Suppressor macrophage treated with lipopolysaccharide for 1 hour (primary cell): Measurements from ENCODE around the gene CSPG4.
"Not testable (repeated sequence)": the region's sequence is repeated elsewhere in the genome, so short reads cannot be mapped to it uniquely, and the experiment has no call there.

Source experiments
- DNase-seq, 3 donors: peaks; one replicate each; pipeline ENCODE4 v3.0.0-alpha.2; 2020 to 2022

The CSPG4 gene

GRCh38 chr15:75703440-75704262 lies 9.0 kb downstream of the CSPG4 start:
- not testable (repeated sequence) for DNase-seq

GRCh38 chr15:75702436-75702835 lies 10.2 kb downstream of the CSPG4 start:
- no peak for DNase-seq

GRCh38 chr15:75701071-75702003 lies 11.3 kb downstream of the CSPG4 start:
- DNase-seq, result not testable (repeated sequence)

DNA sequence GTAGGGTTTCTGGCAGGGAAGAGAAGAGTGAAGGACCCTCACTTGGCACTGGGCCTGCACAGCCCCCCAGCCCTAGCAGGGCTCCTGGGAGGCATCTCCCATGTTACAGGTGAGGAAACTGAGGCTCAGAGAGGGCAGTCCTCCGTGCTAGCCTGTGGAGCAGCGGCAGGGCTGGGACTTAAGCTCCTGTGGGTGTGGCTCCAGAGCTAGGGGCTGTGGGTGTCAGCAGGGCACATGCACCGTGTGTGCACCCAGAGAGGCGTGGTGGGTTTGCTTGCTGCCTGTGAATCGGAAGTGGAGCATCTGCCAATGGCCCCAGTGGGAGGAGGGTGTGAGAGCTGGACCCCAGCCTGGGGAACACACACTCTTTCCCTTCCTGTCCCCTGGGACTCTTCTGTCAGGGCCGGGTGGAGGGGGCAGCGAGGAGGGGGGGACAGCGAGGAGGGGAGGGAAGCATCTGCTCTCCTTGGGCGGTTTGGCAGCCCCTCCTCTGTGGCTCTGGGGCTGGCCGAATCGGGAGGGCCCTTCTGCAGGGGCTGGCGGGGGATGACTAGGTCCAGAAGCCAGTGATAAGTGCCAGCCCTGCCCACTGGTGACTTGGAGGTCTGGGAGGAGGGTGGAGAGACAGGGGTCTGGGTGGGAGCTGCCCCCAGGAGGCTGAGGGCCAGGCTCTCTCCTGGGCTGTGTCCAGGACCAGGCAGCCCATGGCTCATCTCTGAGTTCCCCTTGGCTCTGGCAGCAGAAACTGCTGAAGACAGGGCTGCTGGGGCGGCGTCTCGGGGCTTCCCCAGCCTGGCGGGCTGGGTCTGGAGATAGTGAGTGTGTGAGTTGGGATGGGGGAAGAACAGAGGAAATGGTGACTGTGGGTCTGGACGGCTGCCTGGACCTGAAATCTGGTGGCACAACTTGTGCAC lies 12.4 kb downstream of the CSPG4 start:
- peak; percentile 93 to 95 (median 95) for DNase-seq

DNA sequence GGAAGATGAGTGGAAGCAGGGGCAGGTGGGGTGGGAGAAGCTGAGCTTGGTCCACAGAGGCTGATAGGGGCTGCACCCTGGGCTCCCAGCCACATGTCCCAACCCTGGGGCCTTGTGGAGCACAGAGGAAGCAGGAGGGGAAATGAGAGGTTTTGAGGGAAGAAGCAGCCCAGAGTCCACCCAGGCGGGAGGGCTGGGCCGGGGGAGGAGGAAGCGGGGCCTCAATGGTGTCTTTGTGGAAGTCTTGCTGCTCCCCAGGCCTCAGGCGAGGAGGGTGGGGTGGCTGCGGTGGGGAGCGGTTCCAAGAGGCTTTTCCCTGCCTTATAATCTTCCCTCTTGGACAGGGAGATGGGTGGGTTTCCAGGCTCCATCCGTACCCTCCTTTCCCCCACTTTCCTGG lies 13.1 kb downstream of the CSPG4 start:
- DNase-seq, result peak; percentile 43 to 64 (median 43)

DNA sequence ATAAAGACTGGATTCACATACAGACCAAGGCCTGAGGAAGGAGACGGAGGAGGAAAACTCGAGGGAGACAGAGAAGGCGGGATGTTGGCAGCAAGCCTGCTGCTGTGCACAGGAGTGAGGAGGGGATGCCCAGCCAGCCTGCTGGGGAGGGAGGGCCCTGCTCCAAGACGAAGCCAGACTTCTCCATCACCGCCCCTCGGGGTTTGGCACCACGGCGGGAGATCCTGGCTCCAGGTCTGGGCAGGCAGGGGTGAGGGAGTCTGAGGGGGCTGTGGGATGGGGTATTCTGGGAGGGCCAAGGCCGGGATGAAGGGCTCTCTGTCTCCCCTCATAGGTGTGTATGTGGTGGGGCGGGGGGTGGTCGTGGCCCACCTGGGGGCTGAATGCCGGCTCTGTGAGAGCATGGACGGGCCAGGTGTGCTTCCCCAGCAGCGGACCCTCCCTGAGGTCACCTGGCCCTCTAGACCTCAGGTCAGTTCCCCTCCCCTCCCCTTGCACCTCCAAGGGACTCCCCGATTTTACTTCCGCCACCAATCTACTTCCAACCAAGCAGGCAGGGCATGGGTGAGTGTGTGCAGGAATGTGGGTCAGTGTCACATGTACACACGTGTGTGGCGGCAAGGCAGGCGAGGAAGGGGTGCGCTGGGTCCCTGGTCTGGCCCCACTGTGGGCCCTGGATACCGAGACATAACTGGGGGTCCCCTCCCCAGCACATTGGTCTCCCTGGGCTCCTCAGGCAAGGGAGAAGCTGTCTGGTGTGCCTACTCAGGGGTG lies 14.5 kb downstream of the CSPG4 start:
- DNase-seq, result not testable (repeated sequence)

DNA sequence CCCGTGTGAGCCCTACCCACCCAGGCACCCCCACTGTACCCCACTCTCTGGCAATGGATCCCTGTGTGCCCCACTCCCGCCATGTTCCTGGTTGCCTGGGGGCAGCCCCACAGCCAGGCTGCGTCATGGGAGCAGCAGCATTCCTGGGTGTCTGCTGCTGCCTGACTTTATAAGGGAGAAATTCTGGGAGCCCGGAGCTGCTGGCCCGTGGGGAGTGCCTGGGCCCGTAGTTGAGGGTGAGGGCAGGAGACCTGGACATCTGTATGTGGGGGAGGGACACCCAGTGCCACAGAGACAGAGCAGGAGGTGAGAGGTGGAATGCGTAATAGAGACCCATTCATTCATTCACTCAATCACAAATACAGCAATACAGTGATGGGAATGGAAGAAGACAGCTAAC lies 15.1 kb downstream of the CSPG4 start:
- no peak for DNase-seq

- no peak for DNase-seq
Observed at GRCh38 chr15:75696854-75697259, 15.8 kb downstream of the CSPG4 start.

GRCh38 chr15:75696311-75696720 lies 16.3 kb downstream of the CSPG4 start:
- DNase-seq, result peak; percentile 57 to 75 (median 64)

DNA sequence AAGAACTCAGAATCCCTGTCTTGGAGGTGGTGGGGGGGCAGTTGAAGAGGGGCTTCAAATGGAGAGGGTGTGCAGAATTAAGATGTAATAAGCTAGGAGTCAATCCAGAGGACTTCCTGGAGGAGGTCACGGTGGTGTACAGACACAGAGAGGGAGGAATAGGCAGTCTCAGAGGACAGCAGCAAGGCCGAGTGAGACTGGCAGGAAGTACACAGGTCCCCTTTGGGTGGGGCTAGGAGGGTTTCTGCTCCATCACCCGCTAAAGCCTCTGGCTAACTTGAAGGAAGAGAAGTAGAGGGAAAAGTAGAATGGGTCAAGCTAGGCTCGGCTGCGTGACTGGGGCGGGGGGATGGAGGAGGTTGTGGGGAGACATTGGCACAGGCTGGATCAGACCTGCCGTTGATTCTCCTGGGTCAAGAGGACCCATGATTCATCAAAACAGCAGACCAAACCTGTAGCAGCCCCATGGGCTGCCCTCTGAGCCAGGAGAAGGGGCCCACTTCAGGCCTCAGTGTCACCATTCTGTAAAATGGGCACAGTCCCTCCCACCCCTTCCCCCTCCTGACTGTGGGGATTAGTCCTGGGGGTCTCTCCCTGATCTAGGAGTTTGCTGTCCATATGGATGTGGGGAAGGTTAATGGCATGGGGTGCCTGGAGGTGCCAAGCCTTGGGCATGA lies 16.9 kb downstream of the CSPG4 start:
- DNase-seq, result no peak

DNA sequence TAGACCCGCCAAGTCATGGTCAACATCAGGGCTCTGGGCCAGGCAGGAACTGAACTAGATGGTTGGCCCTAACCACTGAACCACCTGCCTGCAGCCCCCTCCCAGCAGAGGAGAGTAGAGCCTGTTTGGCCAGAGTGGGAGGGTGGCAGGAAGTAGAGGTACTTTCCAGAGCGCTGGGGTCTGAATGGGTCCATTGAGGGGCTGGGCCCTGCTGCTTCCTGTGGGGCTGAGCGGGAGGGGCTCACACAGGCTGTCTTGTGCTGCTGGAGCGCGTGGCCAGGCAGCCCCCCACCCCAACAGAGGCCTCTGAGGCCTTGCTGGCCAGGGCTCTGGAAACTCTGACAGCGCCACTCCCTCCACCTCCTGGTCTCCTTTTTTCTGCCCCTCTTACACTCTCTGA lies 17.4 kb downstream of the CSPG4 start:
- no peak for DNase-seq

DNA sequence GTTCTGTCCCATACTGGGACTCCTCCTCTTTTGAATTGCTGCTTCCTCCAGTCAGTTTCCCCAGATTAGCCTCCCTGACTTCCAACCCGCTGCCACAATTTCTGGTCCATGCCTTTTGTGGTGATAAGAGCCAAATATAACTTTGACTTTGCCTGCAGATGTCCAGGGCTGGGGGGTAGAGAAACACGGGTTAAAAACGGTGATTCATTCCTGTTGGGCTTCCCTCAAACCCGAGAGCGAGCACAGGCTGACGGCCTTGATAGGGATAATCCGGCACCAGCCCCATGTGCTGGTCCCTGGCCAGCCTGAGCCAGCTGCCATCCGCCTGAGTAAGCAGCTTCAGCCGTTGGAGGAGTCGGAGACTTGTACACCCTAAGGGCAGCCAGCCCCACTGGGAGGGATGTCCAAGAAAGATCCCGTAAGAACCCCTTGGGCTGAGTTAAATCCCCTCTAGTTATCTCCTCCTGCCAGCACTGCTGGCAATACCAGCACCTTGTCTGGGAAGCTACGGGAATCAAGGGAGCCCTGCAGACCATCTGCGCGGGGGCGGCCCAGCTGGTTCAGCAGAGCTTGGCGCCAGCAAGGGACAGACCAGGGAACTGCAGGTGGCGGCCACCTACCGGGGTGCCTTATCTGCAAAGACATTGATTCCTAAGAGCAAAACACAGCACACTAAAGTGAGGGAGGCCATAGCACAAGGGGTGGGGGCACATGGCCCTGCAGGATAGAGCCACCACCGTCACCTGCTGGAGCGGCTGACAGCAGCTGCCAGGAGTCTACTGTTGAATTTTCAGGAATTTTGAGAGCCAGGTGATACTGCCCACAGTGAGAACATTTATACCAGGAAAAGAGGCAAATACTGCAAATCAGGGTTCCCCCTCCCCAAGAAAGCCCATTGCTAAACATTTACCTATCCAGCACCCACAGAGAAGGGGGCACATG lies 18.1 kb downstream of the CSPG4 start:
- peak; percentile 75 to 80 (median 75) for DNase-seq

DNA sequence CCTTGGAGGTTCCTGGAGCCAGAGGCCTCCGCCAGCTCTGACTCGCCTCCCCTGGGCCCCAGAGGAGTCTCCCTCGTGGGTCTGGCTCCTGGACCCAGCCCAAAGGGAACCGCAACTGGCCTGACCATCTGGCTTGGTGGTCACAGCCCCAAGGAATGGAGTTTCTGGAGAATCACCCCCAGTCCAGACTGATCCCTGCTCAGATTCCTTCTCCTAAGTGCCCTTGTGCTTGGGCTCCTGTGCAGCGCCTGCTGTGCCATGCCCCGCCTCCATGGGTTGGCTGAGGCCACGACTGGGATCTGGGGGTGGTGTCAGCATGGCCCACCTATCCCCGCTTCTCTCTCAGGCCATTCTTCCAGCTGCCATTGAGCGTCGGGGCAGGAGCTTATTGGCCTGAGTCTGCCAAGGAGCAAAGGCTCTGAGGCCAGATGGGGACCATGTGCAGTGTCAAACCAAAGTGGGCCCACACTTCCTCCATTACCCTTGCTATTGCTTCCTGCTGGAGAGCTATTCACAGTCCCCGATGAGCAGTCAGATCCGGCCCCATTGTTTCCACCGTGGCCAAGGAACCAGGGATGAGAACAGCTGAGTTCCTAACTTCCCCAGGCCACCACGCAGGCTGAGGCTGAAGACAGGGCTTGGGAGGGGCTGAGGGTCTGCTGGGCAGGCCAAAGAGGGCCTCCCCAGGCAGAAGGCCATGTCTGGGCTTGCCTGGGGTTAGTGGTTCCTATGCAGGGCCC lies 19.0 kb downstream of the CSPG4 start:
- peak; percentile 37 to 55 (median 48) for DNase-seq

DNA sequence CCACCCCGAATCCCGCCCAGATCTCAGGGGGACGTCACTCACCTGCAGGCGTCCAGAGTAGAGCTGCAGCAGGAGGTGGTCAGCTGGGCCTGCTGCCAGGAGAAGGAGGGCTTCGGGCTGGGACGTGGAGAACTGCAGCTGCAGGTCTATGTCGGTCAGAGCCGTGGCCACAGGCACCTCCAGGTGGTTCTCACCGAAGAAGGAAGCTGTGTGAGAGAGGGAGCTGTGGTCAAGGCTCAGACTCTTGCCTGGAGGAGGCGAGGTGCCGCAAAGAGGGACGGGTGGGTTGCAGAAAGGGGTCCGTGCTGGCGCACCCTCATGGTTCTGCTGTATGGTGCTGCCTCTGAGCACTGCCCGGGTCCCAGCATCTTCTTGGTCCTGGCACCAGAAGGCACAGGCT lies 19.6 kb downstream of the CSPG4 start:
- not testable (repeated sequence) for DNase-seq

- DNase-seq, result not testable (repeated sequence)
Observed at GRCh38 chr15:75692311-75692710, 20.3 kb downstream of the CSPG4 start.

DNA sequence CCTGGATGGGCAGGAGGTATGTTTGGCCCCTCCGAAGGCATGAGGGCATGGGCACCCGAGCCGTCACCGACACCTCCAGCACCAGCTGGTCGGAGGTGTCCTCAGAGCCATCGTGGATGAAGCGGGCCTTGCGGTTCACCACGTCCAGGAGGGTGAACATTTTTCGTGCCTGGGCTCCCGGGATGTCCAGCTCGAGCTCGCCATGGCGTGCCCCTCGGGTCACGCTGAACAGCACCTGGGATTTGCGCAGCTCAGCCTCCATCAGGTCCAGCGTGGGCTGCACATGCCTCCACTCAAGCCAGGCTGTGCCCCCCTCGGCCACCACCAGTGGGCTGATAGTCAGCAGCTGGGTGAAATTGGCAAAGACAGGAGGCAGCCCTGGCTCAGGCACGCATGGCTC lies 23.2 kb downstream of the CSPG4 start:
- not testable (repeated sequence) for DNase-seq

DNA sequence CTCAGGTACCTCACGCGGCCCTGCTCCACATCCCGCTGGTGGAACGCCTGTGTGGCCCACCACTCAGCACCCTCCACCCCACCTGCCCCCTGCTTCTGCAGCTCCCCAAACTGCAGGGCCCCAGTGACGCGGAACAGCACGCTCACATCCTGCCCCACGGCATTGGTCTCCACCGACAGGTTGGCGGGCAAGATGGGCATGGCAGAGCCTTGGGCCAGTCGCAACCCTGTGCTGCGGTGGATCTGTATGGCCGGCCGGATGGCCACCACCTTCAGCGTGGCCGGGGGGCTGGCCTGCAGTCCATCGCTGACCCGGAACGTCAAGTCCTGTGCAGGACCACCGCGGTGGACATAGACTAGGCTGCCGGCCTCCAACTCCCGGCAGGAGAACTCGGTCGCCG lies 23.8 kb downstream of the CSPG4 start:
- no peak for DNase-seq

GRCh38 chr15:75688278-75688557 lies 24.4 kb downstream of the CSPG4 start:
- DNase-seq, result no peak

- DNase-seq, result no peak
Observed at GRCh38 chr15:75687486-75688277, 25.0 kb downstream of the CSPG4 start.
